OCI-M1 (cell line): Measurements from ENCODE around the gene GAB1.

Source experiments
- DNase-seq: peaks from one replicate; lab custom pipeline; 2025; lab: John Stamatoyannopoulos, UW

GAB1 gene

DNA sequence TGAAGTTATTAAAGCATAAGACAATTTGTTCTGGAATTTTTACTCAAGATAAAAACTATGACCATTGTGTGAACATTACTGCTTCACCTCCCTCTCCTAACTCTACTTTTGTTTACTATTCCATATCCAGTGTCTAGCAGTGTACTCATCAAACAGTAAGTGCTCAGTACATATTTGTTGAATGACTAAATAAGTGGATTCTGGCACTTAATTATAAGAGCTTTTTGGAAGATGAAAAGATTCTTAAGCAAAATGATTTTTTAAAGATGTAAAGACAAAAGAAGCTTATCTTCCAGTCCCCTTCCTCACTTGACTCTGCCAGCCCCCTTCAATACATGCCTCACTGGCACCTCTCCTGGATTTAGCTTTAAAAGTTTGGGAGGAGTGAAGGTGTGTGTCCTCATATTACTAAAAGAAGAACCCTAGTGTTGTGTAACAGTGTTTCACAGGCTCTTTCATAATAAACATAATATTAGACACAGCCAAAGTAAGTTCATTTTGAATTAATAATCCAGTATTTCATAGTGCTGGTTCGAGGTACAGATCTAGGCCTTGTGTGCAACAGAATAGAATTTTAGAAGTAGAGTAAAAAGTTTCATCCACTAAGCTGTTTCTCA lies 53.0 kb downstream of the GAB1 start:
- DNase-seq = no peak

DNA sequence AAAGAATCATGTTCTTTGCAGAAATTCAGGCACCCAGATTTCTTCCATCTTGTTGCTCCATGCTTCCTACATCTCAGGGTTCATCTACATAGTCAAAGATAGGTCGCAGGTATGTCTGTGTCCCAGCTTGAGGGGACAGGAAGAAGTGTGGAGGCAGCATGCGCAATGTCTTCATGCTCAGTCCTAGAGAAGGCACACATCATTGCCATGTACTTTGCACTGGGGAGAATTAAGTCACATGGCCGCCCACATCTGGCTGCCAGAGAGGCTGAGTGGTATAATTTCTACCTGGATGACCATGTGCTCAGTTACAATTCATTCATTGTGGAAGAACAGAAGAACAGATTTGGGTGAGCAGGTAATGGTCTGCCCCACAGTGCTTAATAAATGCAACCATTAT lies 54.1 kb downstream of the GAB1 start:
- DNase-seq = no peak

- DNase-seq = no peak
These were observed 54.6 kb downstream of the GAB1 start for GRCh38 chr4:143391261-143391660.

DNA sequence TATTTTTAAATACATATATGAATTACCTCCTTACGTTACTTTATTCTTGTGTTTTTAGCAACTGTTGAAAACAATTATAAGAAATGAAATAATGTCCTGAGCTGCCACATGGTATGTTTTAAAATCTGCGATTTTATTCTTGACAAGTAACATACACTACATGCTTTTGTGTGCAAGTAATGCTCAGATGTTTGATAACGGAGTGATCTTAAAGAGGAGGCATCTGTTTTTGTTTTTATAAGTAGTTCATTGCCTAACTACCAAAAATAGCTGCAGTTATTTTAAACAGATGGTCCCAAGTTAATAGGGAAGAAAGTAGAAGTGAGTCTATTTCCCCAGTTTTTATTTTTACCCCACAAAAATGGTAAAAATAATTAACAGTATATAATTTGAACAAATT lies 55.2 kb downstream of the GAB1 start:
- no peak for DNase-seq

DNA sequence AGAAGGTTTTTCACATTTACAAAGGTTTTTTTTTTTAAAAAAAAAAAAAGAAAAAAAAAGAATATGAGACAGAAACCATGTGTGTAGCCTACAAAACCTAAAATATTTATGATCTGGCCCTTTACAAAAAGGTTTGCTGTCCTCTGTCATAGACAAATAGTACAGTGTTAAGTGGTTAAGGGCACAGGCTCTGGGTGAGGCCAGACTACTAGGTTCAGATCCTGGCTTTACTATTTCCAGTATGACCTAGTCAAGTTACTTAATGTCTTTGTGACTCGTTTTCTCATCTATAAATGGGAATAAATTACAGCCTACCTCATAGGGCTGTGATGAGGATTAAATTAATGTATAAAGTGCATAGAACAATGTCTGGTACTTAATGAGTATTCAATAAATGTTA lies 56.5 kb downstream of the GAB1 start:
- no peak for DNase-seq

GRCh38 chr4:143394739-143395453 lies 58.2 kb downstream of the GAB1 start:
- DNase-seq = no peak

DNA sequence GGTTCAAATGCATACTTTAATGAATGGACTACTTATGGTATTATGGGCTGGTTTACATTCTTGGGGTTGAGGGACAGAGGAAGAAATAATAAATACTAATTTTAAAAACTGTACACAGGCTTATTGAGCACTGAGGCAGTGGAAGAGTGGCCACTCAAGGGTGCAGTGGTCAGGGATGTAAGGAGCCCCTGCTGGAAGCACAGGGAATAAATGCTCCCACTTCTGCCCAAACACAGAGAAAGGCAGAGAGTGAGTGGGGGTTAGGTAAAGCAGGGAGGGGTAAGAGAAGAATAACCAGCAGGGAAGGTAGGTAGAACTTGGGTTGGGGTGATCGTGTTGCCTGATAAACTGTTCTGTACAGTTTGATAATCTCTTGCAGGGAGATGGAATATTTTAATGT lies 60.0 kb downstream of the GAB1 start:
- no peak for DNase-seq

DNA sequence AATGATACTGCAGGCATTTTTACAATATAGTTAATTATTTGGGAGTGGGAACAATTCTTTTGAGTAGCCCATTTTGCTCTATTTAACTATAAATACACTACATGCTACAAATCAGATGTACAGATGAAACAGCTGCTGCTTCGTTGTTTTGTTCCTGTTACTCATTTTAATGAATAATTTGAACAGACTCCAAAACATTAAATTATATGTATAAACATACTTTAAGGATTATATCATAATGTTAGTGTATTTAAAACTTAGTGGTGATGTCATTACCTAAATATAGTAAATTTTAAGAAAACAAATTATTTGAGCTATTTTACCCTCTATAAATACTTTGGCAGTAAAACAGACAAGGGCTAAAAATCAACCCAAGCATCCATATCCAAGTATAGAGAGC lies 60.7 kb downstream of the GAB1 start:
- DNase-seq = no peak

- no peak for DNase-seq
These were observed 61.2 kb downstream of the GAB1 start for GRCh38 chr4:143397887-143398286.

DNA sequence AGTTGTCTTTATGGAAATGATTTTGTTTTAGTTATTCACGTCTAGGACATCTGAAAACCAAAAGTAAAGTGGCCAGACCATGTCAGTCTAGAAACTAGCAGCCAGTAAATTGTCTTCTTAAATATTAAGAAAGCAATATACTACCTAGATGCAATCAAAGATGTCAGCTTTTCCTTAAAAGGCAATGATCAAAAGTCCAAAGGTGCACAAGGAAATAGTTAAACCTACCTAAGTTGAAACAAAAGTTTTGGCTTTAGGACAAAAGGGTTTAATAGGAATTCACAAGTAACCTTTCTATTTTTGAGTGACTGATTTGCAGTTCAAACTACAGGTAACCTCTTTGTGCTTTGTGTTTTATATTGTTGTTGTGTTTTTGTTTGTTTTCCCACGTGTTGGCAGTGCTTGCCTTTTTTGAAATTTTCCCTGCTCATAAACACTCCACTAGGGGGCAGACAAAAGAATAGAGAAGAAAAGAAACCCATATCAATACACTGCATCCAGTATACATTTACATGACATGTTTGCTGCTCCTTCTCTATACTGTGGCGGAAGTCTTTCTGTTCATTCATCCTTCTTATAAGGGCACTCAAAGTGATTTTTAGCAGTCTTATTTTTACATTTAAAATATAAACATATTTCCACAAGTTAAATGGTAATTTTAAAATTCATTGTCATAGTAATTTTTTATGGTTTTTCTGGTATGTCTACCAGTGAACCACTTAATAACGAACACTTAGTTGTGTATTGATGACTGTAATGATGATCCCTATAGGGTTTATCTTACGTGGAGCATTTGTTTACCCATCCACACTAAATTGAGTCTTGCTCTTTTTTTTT lies 62.7 kb downstream of the GAB1 start:
- DNase-seq = peak; percentile 87

DNA sequence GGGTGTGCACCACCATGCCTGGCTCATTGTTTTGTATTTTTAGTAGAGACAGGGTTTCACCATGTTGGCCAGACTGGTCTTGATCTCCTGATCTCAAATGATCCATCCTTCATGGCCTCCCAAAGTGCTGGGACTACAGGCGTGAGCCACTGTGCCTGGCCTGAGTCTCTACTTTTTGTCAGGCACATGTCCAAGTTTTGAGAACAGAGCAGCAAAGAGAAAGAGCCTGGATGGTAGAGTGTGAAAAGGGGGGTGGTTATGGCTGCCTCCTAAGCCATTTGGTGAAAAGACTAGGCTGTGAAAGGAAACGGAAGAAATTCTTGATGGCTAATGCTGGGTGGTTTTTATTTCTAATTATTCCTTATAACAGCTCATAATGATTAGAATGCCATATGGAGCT lies 63.4 kb downstream of the GAB1 start:
- no peak for DNase-seq

GRCh38 chr4:143402776-143403552 lies 66.3 kb downstream of the GAB1 start:
- DNase-seq = peak; percentile 54

DNA sequence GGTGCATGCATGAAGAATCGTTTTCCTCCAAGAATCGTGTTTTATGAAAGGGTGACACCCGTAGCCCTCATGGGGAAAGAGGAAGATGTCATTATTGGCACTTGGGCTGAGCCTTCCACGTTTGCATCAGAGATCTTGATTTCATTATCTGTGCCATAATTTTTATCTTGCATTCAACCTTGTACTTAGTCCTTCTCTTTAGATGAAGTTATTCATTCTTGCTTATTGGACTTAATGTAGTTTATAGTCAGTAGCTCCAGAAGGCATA lies 66.8 kb downstream of the GAB1 start:
- peak; percentile 69 for DNase-seq

- DNase-seq = peak; percentile 70
These were observed 67.9 kb downstream of the GAB1 start for GRCh38 chr4:143404555-143404954.

GRCh38 chr4:143405075-143405730 lies 68.5 kb downstream of the GAB1 start:
- DNase-seq = peak; percentile 85

DNA sequence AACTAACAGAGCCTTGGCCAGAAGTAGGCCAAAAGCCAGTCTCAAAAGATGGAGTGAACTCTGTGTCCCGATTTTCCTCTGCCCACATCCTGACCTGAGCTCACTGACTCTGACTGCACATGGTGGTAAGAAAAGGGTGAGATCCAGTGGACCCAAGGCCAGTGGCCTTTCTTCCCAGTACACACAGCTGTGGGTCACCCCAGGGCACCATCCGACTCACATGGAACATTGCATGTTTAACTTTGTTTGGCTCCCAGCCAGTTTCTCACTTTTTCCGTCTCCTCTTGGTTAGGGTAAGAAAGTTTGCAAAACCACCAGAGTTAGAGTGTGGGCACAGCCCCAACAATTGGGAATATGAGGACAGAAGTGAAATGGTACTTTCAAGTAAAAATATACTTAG lies 69.8 kb downstream of the GAB1 start:
- DNase-seq = peak; percentile 90

DNA sequence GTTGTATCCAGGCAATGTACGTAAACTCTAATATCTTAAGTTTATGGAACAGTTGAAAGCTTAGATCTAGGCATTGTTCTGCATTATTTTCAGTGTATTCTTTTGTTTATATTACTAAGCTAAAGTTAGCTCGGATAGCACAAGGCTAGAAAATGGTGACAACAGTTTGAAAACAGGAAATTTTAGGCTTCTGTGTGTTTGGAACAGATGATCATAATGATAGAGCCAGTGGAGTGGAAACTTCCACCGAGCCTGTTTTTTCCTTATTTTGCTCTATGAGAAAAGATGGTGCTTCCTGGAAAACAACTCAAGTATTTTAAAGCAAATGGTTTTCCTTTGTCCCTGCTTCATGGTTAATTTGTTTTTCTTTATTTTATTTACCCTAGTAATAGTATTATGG lies 70.8 kb downstream of the GAB1 start:
- DNase-seq = peak; percentile 60

- DNase-seq = no peak
These were observed 71.2 kb downstream of the GAB1 start for GRCh38 chr4:143407888-143408287.

GRCh38 chr4:143410015-143410414 lies 73.3 kb downstream of the GAB1 start:
- DNase-seq = no peak

- no peak for DNase-seq
These were observed 75.1 kb downstream of the GAB1 start for GRCh38 chr4:143411527-143412419.

DNA sequence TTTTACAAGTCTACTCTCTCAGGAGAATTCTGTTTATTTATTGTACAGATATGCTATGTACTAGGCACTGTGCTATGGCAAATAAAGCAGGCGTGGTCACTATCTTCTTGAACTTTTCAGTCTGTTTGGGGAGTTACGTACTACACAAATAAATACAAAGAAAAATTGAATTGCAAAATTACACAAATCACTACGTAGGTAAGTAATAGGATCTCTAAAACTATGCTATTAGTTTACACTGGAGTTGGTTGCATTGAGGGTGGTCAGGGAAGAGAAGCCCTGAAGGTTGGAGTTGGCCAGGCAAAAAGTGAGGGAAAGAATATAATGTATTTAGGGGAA lies 75.7 kb downstream of the GAB1 start:
- DNase-seq = no peak
